Epithelial cell of esophagus (primary cell): Measurements from ENCODE around the gene ZCCHC24.

Source experiments
- DNase-seq: peaks from one replicate; pipeline ENCODE4 v3.0.0; 2010; ENCODE audit warnings: low read depth
- H3K4me3 ChIP-seq: 2 replicates; pipeline ENCODE4 v1.5.1; 2011; ENCODE audit warnings: mild to moderate bottlenecking, low read length, control low read depth
- TF ChIP-seq, protein P1 (sequence below): IDR thresholded peaks from 2 replicates; pipeline ENCODE4 v1.5.1; 2011; ENCODE audit warnings: low read depth, mild to moderate bottlenecking, low read length, control low read depth, inconsistent platforms; ENCODE audit not compliant: insufficient read depth; ENCODE audit errors: missing control alignments

ZCCHC24 gene

GRCh38 chr10:79357180-79357579 lies 88.2 kb downstream of the ZCCHC24 start:
- no peak overlapping the region for H3K4me3 ChIP-seq
- no peak for DNase-seq
- TF ChIP-seq, protein P1, sequence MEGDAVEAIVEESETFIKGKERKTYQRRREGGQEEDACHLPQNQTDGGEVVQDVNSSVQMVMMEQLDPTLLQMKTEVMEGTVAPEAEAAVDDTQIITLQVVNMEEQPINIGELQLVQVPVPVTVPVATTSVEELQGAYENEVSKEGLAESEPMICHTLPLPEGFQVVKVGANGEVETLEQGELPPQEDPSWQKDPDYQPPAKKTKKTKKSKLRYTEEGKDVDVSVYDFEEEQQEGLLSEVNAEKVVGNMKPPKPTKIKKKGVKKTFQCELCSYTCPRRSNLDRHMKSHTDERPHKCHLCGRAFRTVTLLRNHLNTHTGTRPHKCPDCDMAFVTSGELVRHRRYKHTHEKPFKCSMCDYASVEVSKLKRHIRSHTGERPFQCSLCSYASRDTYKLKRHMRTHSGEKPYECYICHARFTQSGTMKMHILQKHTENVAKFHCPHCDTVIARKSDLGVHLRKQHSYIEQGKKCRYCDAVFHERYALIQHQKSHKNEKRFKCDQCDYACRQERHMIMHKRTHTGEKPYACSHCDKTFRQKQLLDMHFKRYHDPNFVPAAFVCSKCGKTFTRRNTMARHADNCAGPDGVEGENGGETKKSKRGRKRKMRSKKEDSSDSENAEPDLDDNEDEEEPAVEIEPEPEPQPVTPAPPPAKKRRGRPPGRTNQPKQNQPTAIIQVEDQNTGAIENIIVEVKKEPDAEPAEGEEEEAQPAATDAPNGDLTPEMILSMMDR: no peak

DNA sequence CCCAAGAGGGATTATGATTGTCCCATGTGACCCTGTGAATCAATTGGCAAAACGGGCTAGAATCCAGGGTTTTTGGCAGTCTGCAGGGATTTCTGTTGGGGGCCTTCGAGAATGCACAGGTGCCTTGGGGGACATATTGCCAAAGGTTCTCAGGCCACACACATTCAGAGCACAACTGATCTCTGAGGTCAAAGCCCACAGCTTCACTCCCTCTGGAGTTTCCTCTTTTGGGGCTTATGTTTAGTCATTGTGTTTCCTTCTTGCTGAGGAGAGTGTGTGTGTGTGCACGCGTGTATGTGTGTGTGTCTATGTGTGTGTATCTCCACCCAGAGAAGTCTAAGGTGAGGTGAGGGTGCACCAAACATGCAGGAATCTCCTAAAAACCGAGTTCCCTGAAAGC lies 89.3 kb downstream of the ZCCHC24 start:
- no peak overlapping the region for H3K4me3 ChIP-seq
- no peak for DNase-seq
- TF ChIP-seq, protein P1: no peak

DNA sequence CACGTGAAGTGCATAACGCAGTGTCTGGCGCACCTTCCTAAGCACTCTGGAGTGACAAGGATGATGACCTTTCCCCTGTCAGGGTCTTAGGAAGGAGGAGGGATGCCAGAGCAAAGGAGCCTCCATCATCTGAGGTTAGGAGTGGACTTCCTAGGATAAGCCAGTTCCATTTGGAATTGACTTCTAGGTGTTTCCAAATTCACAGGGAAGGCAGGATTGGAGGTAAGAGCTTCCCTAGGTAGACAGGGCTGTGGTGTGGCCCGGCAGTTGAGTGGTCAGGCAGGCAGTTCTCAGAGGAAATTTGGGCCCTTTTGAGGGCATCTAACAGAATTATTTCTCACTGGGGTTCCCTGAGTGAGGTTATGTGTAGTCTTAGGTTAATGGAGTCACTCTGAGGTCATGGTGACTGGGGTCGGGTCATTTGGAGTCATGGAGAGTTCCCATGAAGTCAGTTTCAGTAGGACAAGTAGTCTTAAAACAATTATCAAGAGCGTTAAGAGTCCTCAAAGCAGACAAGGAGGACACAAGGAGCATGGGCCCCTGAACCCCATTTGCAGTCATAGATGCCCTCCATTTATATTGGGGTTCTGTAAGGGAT lies 89.9 kb downstream of the ZCCHC24 start:
- no peak for DNase-seq
- TF ChIP-seq, protein P1: no peak
- no peak overlapping the region for H3K4me3 ChIP-seq

- no peak overlapping the region for H3K4me3 ChIP-seq
- DNase-seq: no peak
- TF ChIP-seq, protein P1: no peak
Measured at GRCh38 chr10:79354615-79355014, 90.8 kb downstream of the ZCCHC24 start.

- TF ChIP-seq, protein P1: no peak
- no peak for DNase-seq
- H3K4me3 ChIP-seq: no peak overlapping the region
Measured at GRCh38 chr10:79354141-79354540, 91.3 kb downstream of the ZCCHC24 start.

DNA sequence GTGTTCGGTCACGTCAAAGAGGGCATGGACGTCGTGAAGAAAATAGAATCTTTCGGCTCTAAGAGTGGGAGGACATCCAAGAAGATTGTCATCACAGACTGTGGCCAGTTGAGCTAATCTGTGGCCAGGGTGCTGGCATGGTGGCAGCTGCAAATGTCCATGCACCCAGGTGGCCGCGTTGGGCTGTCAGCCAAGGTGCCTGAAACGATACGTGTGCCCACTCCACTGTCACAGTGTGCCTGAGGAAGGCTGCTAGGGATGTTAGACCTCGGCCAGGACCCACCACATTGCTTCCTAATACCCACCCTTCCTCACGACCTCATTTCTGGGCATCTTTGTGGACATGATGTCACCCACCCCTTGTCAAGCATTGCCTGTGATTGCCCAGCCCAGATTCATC lies 91.7 kb downstream of the ZCCHC24 start:
- no peak overlapping the region for H3K4me3 ChIP-seq
- TF ChIP-seq, protein P1: no peak
- no peak for DNase-seq

GRCh38 chr10:79353000-79353406 lies 92.4 kb downstream of the ZCCHC24 start:
- DNase-seq: no peak
- TF ChIP-seq, protein P1: no peak
- H3K4me3 ChIP-seq: no peak overlapping the region
